Neural cell (in vitro differentiated cells): ENCODE measurements around the gene INSM2. TPM values are rescaled to one million over a fixed set of nuclear protein-coding genes. Genes with fewer than 3 reads are reported as not detected.

ENCODE experiments used
- H2AFZ ChIP-seq: fragments of 200-600, 300-800 bp; sonication (generic), shearing (Covaris generic); 2 replicates; pipeline ENCODE4 v1.6.0; 2014; ENCODE audit warnings: low read depth, mild to moderate bottlenecking, antibody characterized with exemption, low read length, moderate library complexity
- H3F3A ChIP-seq: fragments of 200-600 bp; shearing (Covaris generic); 2 replicates; pipeline ENCODE4 v1.6.1; 2016; ENCODE audit warnings: mild to moderate bottlenecking, moderate library complexity, mixed read lengths, antibody characterized with exemption, low read length; ENCODE audit not compliant: insufficient read depth, poor library complexity, severe bottlenecking
- H3K27ac ChIP-seq: fragments of 200-600, 300-800 bp; sonication (generic), shearing (Covaris generic); 2 replicates; pipeline ENCODE4 v1.5.1; 2014; ENCODE audit warnings: mild to moderate bottlenecking, low read length, moderate library complexity
- H3K27me3 ChIP-seq: fragments of 300-800, 200-600 bp; sonication (generic), shearing (Covaris generic); 2 replicates; pipeline ENCODE4 v1.6.0; 2014; ENCODE audit warnings: mild to moderate bottlenecking, low read depth, low read length, moderate library complexity; ENCODE audit not compliant: insufficient read depth
- H3K36me3 ChIP-seq: fragments of 300-800, 200-600 bp; sonication (generic), shearing (Covaris generic); 2 replicates; pipeline ENCODE4 v1.5.1; 2014; ENCODE audit warnings: mild to moderate bottlenecking, antibody characterized with exemption, low read length, moderate library complexity; ENCODE audit not compliant: insufficient read depth
- H3K4me2 ChIP-seq: fragments of 300-800, 200-600 bp; sonication (generic), shearing (Covaris generic); 2 replicates; pipeline ENCODE4 v1.6.0; 2014; ENCODE audit warnings: mild to moderate bottlenecking, low read length
- H3K4me3 ChIP-seq: fragments of 300-800, 200-600 bp; sonication (generic), shearing (Covaris generic); 2 replicates; pipeline ENCODE4 v1.5.1; 2014; ENCODE audit warnings: mild to moderate bottlenecking, low read length, moderate library complexity
- H3K79me2 ChIP-seq: fragments of 200-600 bp; shearing (Covaris generic); replicated peaks from 2 replicates; pipeline ENCODE4 v1.6.0; 2014; ENCODE audit warnings: mild to moderate bottlenecking, low read length, moderate library complexity; ENCODE audit not compliant: insufficient read depth
- H3K9ac ChIP-seq: fragments of 300-800, 200-600 bp; sonication (generic), shearing (Covaris generic); 2 replicates; pipeline ENCODE4 v1.6.1; 2016; ENCODE audit warnings: mild to moderate bottlenecking, low read length, mixed read lengths
- H3K9me2 ChIP-seq: fragments of 200-600 bp; shearing (Covaris generic); 2 replicates; pipeline ENCODE4 v1.6.1; 2016; ENCODE audit warnings: mild to moderate bottlenecking, low read length, mixed read lengths; ENCODE audit not compliant: insufficient read depth
- H3K9me3 ChIP-seq: fragments of 200-600, 300-800 bp; sonication (generic), shearing (Covaris generic); 2 replicates; pipeline ENCODE4 v1.6.1; 2016; ENCODE audit warnings: mild to moderate bottlenecking, mixed run types, low read length, moderate library complexity, mixed read lengths
- H4K20me1 ChIP-seq: fragments of 200-600 bp; shearing (Covaris generic); 2 replicates; pipeline ENCODE4 v1.6.1; 2016; ENCODE audit warnings: mild to moderate bottlenecking, mixed run types; ENCODE audit not compliant: insufficient read depth
- EP300 ChIP-seq: fragments of 450-650 bp; conservative IDR thresholded peaks from 2 replicates; pipeline ENCODE4 v1.6.1; 2014; ENCODE audit warnings: antibody characterized with exemption, mild to moderate bottlenecking, moderate library complexity; ENCODE audit not compliant: poor library complexity, severe bottlenecking
- EZH2 ChIP-seq: fragments of 200-600, 300-800 bp; shearing (Covaris generic), sonication (generic); IDR thresholded peaks from 2 replicates; pipeline ENCODE4 v1.6.1; 2014; ENCODE audit warnings: antibody characterized with exemption, low read length, borderline replicate concordance, mild to moderate bottlenecking; ENCODE audit not compliant: insufficient read depth, poor library complexity, severe bottlenecking
- MXI1 ChIP-seq: fragments of 450-650 bp; conservative IDR thresholded peaks from 2 replicates; pipeline ENCODE4 v1.6.1; 2014; ENCODE audit warnings: antibody characterized with exemption, mild to moderate bottlenecking; ENCODE audit not compliant: poor library complexity, severe bottlenecking
- POLR2AphosphoS5 ChIP-seq: IDR thresholded peaks from 2 replicates; pipeline ENCODE4 v1.6.1; 2012
- RAD21 ChIP-seq: fragments of 450-650 bp; conservative IDR thresholded peaks from 2 replicates; pipeline ENCODE4 v1.6.1; 2014; ENCODE audit warnings: antibody characterized with exemption, mild to moderate bottlenecking, moderate library complexity
- SMC3 ChIP-seq: fragments of 450-650 bp; conservative IDR thresholded peaks from 2 replicates; pipeline ENCODE4 v1.6.1; 2014; ENCODE audit warnings: antibody characterized with exemption, mild to moderate bottlenecking, moderate library complexity; ENCODE audit not compliant: poor library complexity
- TAF1 ChIP-seq: IDR thresholded peaks from 2 replicates; pipeline ENCODE4 v1.6.1; 2012; ENCODE audit warnings: low read depth
- polyA minus RNA-seq: library from RNA; depleted of rRNA, polyadenylated mRNA; stranded (reverse); fragments of >200 nt; gene quantifications from 2 replicates; pipeline ENCODE4 v1.2.3, GENCODE V29; 2014
- polyA plus RNA-seq: library from polyadenylated mRNA; depleted of rRNA; stranded (reverse); fragments of >200 nt; gene quantifications from 2 replicates; pipeline ENCODE4 v1.2.3, GENCODE V29; 2014
- TF ChIP-seq, protein P1 (sequence below): IDR thresholded peaks from 2 replicates; pipeline ENCODE4 v1.6.1; 2012; ENCODE audit warnings: borderline replicate concordance
- TF ChIP-seq, protein P2 (sequence below): fragments of 450-650 bp; IDR thresholded peaks from 2 replicates; pipeline ENCODE4 v1.5.1; 2014; ENCODE audit warnings: antibody characterized with exemption, mild to moderate bottlenecking, moderate library complexity; ENCODE audit not compliant: poor library complexity, severe bottlenecking

Gene INSM2, protein sequence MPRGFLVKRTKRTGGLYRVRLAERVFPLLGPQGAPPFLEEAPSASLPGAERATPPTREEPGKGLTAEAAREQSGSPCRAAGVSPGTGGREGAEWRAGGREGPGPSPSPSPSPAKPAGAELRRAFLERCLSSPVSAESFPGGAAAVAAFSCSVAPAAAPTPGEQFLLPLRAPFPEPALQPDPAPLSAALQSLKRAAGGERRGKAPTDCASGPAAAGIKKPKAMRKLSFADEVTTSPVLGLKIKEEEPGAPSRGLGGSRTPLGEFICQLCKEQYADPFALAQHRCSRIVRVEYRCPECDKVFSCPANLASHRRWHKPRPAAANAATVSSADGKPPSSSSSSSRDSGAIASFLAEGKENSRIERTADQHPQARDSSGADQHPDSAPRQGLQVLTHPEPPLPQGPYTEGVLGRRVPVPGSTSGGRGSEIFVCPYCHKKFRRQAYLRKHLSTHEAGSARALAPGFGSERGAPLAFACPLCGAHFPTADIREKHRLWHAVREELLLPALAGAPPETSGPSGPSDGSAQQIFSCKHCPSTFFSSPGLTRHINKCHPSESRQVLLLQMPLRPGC
- 0.98 and 2.4 TPM in 2 replicates for polyA plus RNA-seq
- 1.5 and 1.6 TPM in 2 replicates for polyA minus RNA-seq

DNA sequence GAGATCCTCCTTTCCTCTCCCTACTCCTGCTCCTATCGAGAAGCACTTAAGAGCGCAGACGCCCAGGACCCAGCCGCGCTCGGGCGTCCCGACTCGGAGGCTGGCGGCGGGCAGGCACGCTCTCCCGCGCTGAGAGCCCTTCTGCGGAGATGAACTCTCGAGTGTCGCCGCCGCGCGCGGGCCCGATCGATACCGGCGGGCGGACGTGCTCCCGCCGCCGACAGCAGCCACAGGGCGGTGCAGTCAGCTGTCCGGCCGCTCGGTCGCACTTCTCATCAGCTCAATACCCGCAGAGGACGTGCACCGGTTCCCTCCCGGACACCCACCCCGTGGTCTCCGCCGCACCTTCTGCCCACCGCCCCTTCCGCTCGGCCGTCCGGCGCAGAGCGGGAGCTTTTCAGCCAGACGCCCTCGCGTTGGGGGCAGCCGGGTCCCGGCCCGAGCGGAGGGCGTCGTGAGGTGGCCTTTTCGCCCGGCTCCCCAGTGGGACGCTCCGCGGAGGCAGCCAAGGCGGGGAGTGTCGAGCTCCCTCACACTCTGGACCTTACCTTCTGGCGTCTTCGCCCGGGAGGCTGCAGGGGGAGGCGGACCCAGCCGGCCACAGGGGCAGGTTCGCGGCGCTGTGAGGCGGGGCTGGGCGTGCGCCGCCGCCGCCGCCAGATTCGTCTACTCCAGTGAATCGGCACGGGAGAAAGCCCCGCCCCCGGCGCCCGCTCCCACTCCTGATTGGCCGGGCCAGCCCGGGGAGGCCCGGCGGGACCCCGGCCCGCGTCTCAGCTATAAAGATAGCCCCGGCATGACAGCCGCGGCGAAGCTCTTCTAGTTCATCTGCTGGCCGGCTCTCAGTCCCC lies at the start of gene INSM2:
Gene INSM2, plus strand, starts transcription at position 808 of the 851 bp plus-strand sequence. CDS start 89 bp downstream, outside the sequence.
- H2AFZ ChIP-seq, result no peak within 1 kb of the TSS
- H3K9ac ChIP-seq, result peak within 1 kb of the TSS; percentile 34
- no peaks in the 10 kb centered on the region for H3K36me3 ChIP-seq
- peaks cover 75% of the 10 kb centered on the region for H3K27me3 ChIP-seq
- H3K9me3 ChIP-seq, result no peaks in the 10 kb centered on the region
- TF ChIP-seq MXI1, result peak; percentile 49
- TF ChIP-seq, protein P1, sequence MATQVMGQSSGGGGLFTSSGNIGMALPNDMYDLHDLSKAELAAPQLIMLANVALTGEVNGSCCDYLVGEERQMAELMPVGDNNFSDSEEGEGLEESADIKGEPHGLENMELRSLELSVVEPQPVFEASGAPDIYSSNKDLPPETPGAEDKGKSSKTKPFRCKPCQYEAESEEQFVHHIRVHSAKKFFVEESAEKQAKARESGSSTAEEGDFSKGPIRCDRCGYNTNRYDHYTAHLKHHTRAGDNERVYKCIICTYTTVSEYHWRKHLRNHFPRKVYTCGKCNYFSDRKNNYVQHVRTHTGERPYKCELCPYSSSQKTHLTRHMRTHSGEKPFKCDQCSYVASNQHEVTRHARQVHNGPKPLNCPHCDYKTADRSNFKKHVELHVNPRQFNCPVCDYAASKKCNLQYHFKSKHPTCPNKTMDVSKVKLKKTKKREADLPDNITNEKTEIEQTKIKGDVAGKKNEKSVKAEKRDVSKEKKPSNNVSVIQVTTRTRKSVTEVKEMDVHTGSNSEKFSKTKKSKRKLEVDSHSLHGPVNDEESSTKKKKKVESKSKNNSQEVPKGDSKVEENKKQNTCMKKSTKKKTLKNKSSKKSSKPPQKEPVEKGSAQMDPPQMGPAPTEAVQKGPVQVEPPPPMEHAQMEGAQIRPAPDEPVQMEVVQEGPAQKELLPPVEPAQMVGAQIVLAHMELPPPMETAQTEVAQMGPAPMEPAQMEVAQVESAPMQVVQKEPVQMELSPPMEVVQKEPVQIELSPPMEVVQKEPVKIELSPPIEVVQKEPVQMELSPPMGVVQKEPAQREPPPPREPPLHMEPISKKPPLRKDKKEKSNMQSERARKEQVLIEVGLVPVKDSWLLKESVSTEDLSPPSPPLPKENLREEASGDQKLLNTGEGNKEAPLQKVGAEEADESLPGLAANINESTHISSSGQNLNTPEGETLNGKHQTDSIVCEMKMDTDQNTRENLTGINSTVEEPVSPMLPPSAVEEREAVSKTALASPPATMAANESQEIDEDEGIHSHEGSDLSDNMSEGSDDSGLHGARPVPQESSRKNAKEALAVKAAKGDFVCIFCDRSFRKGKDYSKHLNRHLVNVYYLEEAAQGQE, result no peak
- H3F3A ChIP-seq, result no peaks in the 10 kb centered on the region
- H3K9me2 ChIP-seq, result no peaks in the 10 kb centered on the region
- no peaks in the 10 kb centered on the region for H3K79me2 ChIP-seq
- H3K4me3 ChIP-seq, result peak within 1 kb of the TSS; percentile 88
- no peaks in the 10 kb centered on the region for H4K20me1 ChIP-seq
- H3K27ac ChIP-seq, result no peak within 1 kb of the TSS
- peak within 1 kb of the TSS; percentile 83 for H3K4me2 ChIP-seq

DNA sequence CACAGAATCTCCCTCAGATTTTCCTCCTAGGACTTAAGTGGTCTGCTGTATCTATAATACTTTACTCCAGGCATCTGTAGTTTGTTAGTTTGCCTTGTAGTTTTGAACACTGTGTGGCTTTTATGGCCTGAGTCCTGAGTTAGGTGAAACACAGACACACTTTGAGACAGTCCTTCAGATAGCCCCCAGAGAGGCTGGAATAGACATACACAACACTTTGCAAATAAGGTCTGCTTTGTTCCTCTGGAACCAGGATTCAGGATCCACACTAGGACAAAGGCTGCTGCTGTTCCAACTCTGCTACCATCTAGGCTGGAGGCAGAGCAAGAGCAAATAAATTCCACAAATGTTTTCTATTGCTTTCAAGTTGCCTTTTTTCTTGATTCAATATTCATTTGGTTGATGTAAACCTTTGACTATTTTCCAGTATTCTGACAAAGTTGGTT lies 41.4 kb upstream of the INSM2 start:
- Histone ChIP-seq H3K9ac (no peak overlapping the region), H2AFZ (no peak overlapping the region), H3F3A (no peaks in the 10 kb centered on the region), H3K4me3 (no peak overlapping the region), H3K27ac (no peak overlapping the region), H3K9me3 (no peaks in the 10 kb centered on the region), H3K36me3 (no peaks in the 10 kb centered on the region), H3K27me3 (no peaks in the 10 kb centered on the region), H3K9me2 (no peaks in the 10 kb centered on the region), H4K20me1 (no peaks in the 10 kb centered on the region), H3K4me2 (no peak overlapping the region), H3K79me2 (no peaks in the 10 kb centered on the region)
- TF ChIP-seq MXI1, result no peak
- TF ChIP-seq POLR2AphosphoS5, result no peak
- TF ChIP-seq, protein P1, result no peak
- no peak for TF ChIP-seq EZH2
- TF ChIP-seq TAF1, result no peak
- TF ChIP-seq, protein P2, sequence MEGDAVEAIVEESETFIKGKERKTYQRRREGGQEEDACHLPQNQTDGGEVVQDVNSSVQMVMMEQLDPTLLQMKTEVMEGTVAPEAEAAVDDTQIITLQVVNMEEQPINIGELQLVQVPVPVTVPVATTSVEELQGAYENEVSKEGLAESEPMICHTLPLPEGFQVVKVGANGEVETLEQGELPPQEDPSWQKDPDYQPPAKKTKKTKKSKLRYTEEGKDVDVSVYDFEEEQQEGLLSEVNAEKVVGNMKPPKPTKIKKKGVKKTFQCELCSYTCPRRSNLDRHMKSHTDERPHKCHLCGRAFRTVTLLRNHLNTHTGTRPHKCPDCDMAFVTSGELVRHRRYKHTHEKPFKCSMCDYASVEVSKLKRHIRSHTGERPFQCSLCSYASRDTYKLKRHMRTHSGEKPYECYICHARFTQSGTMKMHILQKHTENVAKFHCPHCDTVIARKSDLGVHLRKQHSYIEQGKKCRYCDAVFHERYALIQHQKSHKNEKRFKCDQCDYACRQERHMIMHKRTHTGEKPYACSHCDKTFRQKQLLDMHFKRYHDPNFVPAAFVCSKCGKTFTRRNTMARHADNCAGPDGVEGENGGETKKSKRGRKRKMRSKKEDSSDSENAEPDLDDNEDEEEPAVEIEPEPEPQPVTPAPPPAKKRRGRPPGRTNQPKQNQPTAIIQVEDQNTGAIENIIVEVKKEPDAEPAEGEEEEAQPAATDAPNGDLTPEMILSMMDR, result no peak
- TF ChIP-seq SMC3, result no peak
- no peak for TF ChIP-seq EP300
- no peak for TF ChIP-seq RAD21
